OCI-LY1 (cell line): ENCODE data around the gene LOXL3.

Experiments
- EZH2 ChIP-seq: fragments of 200-600 bp; sonication (generic), shearing (Covaris generic); IDR thresholded peaks from 2 replicates; pipeline ENCODE4 v1.8.0; 2017; ENCODE audit warnings: borderline replicate concordance, mixed run types, mild to moderate bottlenecking, antibody characterized with exemption, low read length, moderate library complexity, mixed read lengths
- TF ChIP-seq, protein P1 (sequence below): fragments of 200-600 bp; sonication (generic), shearing (Covaris generic); IDR thresholded peaks from 2 replicates; pipeline ENCODE4 v1.5.1; 2017; ENCODE audit warnings: mild to moderate bottlenecking, antibody characterized with exemption, low read length, moderate library complexity, mixed read lengths

DNA sequence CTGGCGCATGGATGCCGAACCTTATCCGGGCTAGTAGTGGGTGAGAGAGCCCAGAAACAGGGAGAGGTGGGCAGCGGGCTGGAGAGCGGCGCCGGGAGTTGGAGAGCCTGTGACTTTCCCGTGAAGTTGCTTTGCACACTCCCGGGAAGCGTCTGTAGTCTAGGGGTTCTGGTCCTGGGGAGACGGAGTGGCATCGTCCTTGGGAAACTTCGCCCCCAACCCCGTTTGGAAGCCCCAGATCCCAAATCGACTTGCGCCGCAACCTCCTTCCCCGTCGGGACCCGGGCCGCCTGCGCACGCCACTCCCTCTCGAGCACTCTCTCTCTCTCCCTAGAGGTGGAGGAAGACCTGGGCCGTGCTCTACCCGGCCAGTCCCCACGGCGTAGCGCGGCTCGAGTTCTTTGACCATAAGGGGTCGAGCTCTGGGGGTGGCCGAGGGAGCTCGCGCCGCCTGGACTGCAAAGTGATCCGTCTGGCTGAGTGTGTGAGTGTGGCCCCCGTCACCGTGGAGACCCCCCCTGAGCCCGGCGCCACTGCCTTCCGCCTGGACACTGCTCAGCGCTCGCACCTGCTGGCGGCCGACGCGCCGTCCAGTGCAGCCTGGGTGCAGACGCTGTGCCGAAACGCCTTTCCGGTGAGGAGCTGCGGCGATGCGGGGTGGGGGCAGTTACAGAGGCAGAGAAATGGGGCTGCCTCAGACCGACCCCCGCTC is 1.2 kb upstream of the LOXL3 start:
- TF ChIP-seq, protein P1, sequence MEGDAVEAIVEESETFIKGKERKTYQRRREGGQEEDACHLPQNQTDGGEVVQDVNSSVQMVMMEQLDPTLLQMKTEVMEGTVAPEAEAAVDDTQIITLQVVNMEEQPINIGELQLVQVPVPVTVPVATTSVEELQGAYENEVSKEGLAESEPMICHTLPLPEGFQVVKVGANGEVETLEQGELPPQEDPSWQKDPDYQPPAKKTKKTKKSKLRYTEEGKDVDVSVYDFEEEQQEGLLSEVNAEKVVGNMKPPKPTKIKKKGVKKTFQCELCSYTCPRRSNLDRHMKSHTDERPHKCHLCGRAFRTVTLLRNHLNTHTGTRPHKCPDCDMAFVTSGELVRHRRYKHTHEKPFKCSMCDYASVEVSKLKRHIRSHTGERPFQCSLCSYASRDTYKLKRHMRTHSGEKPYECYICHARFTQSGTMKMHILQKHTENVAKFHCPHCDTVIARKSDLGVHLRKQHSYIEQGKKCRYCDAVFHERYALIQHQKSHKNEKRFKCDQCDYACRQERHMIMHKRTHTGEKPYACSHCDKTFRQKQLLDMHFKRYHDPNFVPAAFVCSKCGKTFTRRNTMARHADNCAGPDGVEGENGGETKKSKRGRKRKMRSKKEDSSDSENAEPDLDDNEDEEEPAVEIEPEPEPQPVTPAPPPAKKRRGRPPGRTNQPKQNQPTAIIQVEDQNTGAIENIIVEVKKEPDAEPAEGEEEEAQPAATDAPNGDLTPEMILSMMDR: no peak
- TF ChIP-seq EZH2: no peak
